ENCODE data around the gene ATOSA.
A peak's percentile ranks its signal among the peaks of the same experiment; 100 is the strongest.

The ATOSA gene

DNA sequence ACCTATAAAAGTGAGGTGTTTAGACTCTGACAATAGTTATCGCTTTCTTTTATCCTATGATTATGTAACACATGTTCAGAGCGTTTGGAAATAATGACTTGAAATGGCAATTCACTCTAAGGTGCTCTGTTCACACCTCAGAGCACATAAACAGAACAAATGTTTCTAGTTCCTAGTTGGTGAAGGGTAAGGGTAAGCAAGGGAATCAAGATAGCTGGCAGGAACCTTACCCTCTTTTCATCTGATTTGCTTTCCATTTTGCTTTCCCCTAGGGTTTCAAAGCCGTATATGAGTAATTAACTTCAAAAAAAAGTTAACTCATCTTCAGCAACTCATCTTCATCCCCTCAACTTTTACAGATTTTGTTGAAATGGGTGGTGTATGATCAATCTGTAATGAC, 2.3 kb upstream of the ATOSA start:
- DNase-seq, result no peak

- no peak for DNase-seq
These were observed 1.6 kb upstream of the ATOSA start for GRCh38 chr15:52680761-52681160.

- no peak for DNase-seq
These were observed 828 bp upstream of the ATOSA start for GRCh38 chr15:52680041-52680391.

DNA sequence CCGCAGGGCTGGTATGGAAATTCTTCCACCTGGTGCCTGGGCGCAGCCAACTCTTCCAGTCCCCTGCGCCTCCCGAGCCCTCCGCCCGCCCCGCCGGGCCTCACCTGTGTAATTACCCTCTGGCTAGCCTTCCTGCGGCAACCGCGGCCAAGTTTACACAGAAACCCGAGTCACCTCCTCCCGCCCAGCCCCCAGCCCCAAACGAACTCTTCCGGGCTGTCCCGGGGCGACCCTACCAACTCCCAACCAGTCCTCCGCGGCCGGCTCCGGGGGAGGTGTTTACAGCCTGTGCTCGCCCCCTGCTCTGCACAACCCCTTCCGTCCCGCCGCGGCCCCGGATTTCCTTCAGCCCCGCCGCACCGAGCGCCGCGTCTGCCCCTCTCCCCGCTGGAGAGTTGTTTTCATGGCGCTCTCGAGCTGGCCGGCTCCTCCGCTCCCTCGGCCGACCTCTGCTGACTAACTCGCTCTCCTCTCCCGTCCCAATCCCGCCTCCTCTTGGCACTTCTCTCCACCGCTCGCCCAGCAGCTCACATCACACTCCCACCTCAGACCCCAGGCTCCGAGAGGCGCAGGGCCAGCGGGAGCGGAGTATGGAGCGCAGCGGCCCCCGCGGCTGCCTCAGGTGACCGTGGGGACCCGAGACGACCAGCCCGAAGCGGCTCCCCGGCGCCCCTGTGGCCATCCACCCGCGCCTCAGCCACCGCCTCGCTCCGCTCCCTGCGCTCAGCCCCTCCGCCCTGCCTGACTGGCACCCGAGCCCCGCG, 538 bp downstream of the ATOSA start:
- DNase-seq, result peak; percentile 58

DNA sequence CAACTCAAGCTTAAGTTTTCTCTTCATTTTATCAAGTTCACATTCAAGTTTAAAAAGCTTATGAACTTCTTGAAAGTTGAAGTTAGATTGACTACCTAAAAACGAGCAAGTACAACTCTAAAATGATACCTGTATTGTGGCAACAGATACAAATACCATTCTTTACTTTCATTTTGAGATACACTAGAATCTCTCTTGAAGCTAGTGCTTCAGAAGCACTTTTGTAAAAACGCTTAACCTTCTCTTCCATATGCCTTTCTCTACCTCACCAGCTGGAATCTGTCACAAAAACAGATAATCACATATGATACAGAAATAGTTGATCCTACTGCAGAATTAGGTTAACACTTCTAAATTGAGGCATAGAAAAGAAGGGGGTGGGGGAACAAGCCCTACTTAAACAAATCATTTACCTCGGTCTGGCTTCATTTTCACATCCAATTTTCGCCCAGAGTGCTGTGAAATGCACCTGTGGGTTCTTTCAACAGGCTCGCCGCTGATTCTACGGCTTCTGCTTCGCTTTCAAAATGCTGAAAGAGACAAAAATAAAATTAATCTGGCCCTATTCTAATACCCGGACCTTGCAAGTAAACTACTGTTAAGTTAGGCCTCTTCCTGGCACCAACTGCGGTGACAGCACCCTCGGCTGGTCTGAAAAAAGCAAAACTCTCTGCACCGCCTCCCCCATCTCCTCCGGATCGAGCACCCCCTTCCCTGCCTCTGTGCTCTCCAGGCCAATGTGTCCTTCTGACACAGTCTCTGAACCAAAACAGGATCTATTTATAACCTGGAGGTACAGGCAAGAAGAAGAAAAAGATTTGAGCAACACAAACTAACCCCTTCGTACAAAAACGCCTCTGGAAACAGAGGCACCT, 1.4 kb downstream of the ATOSA start:
- DNase-seq, result peak; percentile 51

- no peak for DNase-seq
These were observed 4.4 kb downstream of the ATOSA start for GRCh38 chr15:52674831-52675230.

DNA sequence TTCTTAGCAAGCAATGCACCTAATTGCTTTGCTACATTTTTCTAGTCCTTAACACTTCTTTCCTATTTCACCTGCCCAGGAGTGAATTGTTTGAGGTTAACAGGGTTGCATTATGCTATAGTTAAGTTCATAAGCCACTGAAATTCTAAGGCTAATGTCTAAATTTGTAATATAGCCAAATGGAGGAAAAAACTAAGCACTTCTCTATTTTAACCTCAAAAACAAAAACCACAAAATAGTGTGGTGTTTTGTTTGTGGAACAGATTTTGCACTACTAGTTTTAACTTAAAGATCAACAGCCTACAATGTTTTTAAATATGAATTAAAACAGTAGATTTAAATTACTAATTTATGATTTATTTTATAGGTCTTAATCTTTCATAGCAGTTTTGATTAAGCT, 5.5 kb downstream of the ATOSA start:
- DNase-seq, result no peak

DNA sequence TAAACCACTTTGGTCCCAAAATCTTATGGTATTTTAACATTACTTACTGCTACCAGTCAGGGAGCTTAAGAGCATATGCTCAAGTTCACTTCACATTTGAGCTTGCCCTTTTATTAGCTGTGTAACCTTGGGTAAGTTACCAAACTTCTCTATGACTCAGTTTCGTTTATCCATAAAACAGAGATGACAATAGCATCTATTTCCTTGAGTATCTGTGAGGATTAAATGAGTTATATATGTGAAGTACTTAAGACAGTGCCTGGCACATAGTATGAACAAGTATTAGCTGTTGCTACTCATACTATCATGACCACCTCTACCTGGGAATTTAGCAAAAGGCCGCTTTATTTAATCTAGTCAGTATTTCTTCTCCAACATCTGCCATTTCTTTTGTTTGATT, 5.9 kb downstream of the ATOSA start:
- DNase-seq, result no peak

- no peak for DNase-seq
These were observed 6.5 kb downstream of the ATOSA start for GRCh38 chr15:52672661-52673060.

GRCh38 chr15:52670087-52670486, 9.1 kb downstream of the ATOSA start:
- no peak for DNase-seq

DNA sequence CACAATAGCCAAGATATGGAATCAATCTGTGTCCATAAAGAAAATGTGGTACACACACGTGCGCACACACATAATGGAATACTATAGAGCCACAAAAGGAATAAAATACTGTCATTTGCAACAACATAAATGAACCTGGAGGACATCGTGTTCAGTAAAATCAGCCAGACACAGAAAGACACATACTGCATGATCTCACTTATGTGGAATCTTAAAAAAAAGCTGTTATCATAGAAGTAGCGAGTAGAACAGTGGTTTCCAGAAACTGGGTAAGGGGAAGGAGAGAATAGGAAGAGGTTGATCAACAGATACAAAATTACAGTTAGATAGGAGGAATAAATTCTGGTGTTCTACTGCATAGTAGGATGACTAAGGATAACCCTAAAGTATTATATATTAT, 11.1 kb downstream of the ATOSA start:
- no peak for DNase-seq

- no peak for DNase-seq
These were observed 11.6 kb downstream of the ATOSA start for GRCh38 chr15:52667597-52667996.

DNA sequence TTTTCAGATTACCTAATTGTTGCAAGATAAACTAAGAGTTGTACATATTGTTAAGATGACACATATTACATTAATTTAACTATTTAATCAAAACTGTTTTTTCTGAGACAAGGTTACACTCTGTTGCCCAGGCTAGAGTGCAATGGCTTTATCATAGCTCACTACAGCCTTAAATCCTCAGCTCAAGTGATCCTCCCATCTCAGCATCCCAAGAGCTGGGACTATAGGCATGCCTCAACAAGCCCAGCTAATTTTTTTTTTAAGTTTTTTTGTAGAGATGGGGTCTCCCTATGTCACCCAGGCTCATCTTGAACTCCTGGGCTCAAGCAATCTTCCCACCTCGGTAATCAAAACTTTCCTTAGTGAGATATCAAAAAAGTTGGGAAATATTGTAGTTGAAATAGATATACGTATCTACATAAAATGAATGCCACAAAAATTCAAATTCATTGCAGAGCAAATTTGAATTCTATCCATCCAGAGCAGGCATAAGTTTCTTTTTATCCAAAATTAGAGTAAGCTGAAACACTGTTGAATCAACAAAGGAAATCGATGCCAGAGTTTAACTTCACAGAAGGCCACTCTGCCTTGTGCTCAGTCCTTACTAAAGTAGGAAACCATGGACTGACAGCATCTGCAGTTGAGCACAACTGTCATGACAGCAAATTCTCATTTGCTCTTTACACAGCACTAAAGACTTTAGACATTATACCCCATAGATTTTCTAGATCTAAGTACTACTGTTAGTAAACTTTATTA, 15.5 kb downstream of the ATOSA start:
- DNase-seq, result no peak

GRCh38 chr15:52661909-52662308, 17.3 kb downstream of the ATOSA start:
- DNase-seq, result no peak

DNA sequence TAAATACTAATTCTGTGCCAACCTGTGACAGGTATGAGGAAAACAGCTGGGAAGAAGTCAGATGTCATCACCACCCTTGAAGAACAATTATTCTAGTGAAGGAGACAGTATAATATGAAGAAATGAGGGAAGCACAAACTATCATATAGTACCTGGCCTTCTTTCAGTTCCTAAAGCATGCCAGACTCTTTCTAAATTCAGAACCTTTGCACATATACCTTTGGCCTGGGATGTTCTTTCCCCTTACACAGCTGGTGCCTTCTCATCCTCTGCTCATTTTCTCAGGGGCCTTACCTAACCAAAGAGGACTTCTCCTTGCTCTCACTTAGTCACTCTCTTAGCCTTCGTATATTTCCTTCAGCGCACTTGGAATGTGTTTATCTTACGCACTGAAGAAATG, 19.0 kb downstream of the ATOSA start:
- DNase-seq, result no peak

GRCh38 chr15:52658955-52659354, 20.2 kb downstream of the ATOSA start:
- peak; percentile 15 for DNase-seq

DNA sequence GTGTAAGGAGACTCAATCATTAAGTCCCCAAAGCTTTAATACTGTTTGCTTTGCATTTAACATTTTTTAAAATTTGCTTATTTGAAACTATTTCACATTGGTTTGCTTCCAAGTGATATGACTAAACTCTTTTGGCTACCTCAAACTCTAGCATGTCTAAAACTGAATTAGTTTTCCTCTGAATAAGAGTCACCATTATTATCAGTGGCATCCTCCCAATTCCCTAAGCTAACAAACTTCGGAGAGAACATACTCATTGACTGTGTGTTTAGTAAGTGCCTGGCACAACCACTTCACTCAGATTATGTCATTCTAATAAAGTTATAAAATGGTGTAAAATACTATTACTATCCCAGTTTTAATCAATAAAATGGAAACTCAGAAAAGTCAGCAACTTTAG, 21.9 kb downstream of the ATOSA start:
- DNase-seq, result no peak

DNA sequence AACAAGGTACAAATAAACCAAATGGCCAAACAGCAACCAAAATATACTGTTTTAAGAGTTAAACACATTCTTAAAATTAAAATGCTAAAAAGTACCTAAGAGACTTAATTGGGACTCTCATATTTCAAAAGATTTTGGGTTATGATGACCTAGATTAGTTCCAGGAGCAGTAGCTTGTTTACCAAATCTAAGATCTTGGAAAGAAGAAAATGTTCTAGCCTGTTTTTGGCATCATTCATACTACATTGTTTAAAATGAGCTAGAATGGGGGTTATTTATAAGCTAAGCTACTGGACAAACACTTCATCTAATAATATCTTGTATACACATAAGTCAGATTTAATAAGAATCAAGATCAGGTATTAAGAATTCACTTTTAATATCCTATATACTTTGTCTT, 22.8 kb downstream of the ATOSA start:
- DNase-seq, result no peak

- DNase-seq, result no peak
These were observed 25.7 kb downstream of the ATOSA start for GRCh38 chr15:52653431-52653964.

DNA sequence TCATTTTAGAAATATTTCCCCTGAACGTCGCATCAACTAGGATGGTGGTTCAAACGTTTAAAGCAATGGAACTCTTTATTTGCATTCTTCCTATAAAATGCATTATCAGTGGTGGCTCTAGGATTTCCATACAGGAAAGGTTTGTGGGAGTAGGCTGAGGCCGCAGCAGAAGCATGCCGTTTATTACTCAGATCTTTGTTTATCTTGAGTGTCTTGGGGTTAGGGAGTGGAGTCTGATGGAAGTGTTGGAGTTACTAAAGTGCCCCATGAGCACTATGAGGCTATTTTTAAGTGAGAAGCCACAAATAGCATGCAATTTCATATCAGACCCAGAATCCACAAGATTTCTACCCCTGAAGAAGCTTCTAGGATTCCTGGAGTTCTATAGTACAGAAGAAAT, 26.2 kb downstream of the ATOSA start:
- no peak for DNase-seq

GRCh38 chr15:52652286-52652685, 26.9 kb downstream of the ATOSA start:
- DNase-seq, result no peak

GRCh38 chr15:52651868-52652267, 27.3 kb downstream of the ATOSA start:
- DNase-seq, result peak; percentile 19

DNA sequence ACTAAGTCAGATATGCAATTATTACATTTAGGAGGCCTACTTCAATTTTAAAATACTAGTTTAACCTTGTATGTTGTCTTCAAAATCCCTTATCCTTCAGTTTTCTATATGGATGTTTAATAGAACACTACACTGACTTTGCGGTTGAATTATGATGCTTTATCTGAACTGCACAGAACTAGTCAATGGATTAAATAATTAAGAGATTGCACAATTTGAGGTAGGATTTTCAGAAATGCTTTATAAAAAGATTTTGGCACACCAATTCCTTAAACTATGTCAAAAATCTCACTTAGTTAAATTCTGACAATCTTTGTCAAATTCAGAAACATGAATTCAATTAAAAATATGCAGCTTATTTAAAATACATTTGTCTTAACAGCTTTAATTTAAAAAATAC, 28.1 kb downstream of the ATOSA start:
- no peak for DNase-seq
